Endothelial cell of umbilical vein (primary cell): ENCODE measurements around the gene FZD7. TPM values are rescaled to one million over a fixed set of nuclear protein-coding genes. Genes with fewer than 3 reads are reported as not detected.

Experiments used
- BruUV-seq: library from RNA; stranded (reverse); fragments of 400-500 nt; replicated peaks from 2 replicates; lab custom pipeline; 2021; lab: Mats Ljungman, UMichigan
- CTCF ChIA-PET: fragments of 300-600, 350-600 bp; sonication (Branson Sonifier 250); formaldehyde crosslinking; loops from one replicate; lab custom pipeline; 2021; ENCODE audit warnings: antibody characterized with exemption, inconsistent platforms; lab: Charles Lee
- POLR2A ChIA-PET: fragments of 300-600, 350-600 bp; sonication (Branson Sonifier 250); formaldehyde crosslinking; loops from one replicate; lab custom pipeline; 2021; ENCODE audit warnings: antibody characterized with exemption, inconsistent platforms; lab: Charles Lee
- DNase-seq: peaks from one replicate; pipeline ENCODE4 v3.0.0-alpha.2; 2011; ENCODE audit warnings: low read depth, low spot score
- FAIRE-seq: peaks from 2 replicates; lab custom pipeline; 2011; peaks lifted over from hg19 to GRCh38; lab: Jason Lieb, UNC
- H2AFZ ChIP-seq: 2 replicates; pipeline ENCODE4 v1.6.0; 2012; ENCODE audit warnings: low read depth, low read length, control low read depth, inconsistent platforms
- H3K27ac ChIP-seq: 2 replicates; pipeline ENCODE4 v1.5.1; 2011; ENCODE audit warnings: low read depth, mild to moderate bottlenecking, control low read depth, low read length, moderate library complexity; ENCODE audit not compliant: insufficient read depth
- H3K27me3 ChIP-seq, 2 experiments: 2 replicates each; pipeline versions ENCODE4 v1.6.0 to v1.6.1; 2011; ENCODE audit warnings: low read length in 2 of 2, mixed read lengths in 1 of 2; ENCODE audit not compliant: control insufficient read depth in 2 of 2, insufficient read depth in 2 of 2
- H3K36me3 ChIP-seq, 2 experiments: 2 replicates in 1 of 2; 3 replicates in 1 of 2; pipeline ENCODE4 v1.5.1; 2011; ENCODE audit warnings: low read length in 2 of 2, mild to moderate bottlenecking in 1 of 2, moderate library complexity in 1 of 2; ENCODE audit not compliant: control insufficient read depth in 2 of 2, insufficient read depth in 2 of 2; ENCODE audit errors: extremely low read depth in 1 of 2
- H3K4me1 ChIP-seq: 3 replicates; pipeline ENCODE4 v1.5.1; 2011; ENCODE audit warnings: mild to moderate bottlenecking, low read length; ENCODE audit not compliant: control insufficient read depth, insufficient read depth; ENCODE audit errors: extremely low read depth
- H3K4me2 ChIP-seq: 2 replicates; pipeline ENCODE4 v1.6.1; 2011; ENCODE audit warnings: low read length, control low read depth, mixed read lengths; ENCODE audit not compliant: insufficient read depth
- H3K4me3 ChIP-seq, 3 experiments: fragments of 200-600 bp in 1 of 3; sonication (generic), shearing (Covaris generic) in 1 of 3; replicated peaks in 1 of 3; 2 replicates each; pipeline ENCODE4 v1.5.1; 2011 to 2016; ENCODE audit warnings: control low read depth in 3 of 3, low read length in 3 of 3, mild to moderate bottlenecking in 2 of 3, inconsistent platforms in 1 of 3, low read depth in 1 of 3, moderate library complexity in 1 of 3; ENCODE audit not compliant: insufficient read depth in 1 of 3
- H3K79me2 ChIP-seq: 2 replicates; pipeline ENCODE4 v1.6.0; 2012; ENCODE audit warnings: low read length, inconsistent platforms; ENCODE audit not compliant: control insufficient read depth, insufficient read depth
- H3K9ac ChIP-seq: replicated peaks from 2 replicates; pipeline ENCODE3; 2011; ENCODE audit warnings: low read length, control low read depth; ENCODE audit not compliant: insufficient read depth; ENCODE audit errors: extremely low read depth
- H3K9me1 ChIP-seq: replicated peaks from 3 replicates; pipeline ENCODE4 v1.6.0; 2011; ENCODE audit warnings: mild to moderate bottlenecking, low read length; ENCODE audit not compliant: control insufficient read depth, insufficient read depth; ENCODE audit errors: extremely low read depth
- H3K9me3 ChIP-seq: replicated peaks from 2 replicates; pipeline ENCODE4 v1.5.1; 2012; ENCODE audit warnings: low read length, inconsistent platforms; ENCODE audit not compliant: control insufficient read depth, insufficient read depth
- H4K20me1 ChIP-seq: replicated peaks from 2 replicates; pipeline ENCODE3; 2011; ENCODE audit warnings: mild to moderate bottlenecking, low read length; ENCODE audit not compliant: control insufficient read depth, insufficient read depth; ENCODE audit errors: extremely low read depth
- CTCF ChIP-seq, 2 donors: IDR thresholded peaks; 1 replicate in 1 of 2; 2 replicates in 1 of 2; pipeline ENCODE4 v1.5.1; 2011; ENCODE audit warnings: low read length in 2 of 2, mild to moderate bottlenecking in 2 of 2, moderate library complexity in 2 of 2, control low read depth in 1 of 2, inconsistent platforms in 1 of 2, low read depth in 1 of 2; ENCODE audit not compliant: insufficient read depth in 1 of 2; ENCODE audit errors: extremely low read depth in 1 of 2
- EZH2 ChIP-seq: IDR thresholded peaks from 2 replicates; pipeline ENCODE4 v1.6.1; 2012; ENCODE audit warnings: borderline replicate concordance, low read depth, mild to moderate bottlenecking, moderate library complexity, low read length, inconsistent platforms; ENCODE audit not compliant: severe bottlenecking
- FOS ChIP-seq: IDR thresholded peaks from 2 replicates; pipeline ENCODE4 v1.6.1; 2011; ENCODE audit warnings: mild to moderate bottlenecking, low read length, moderate library complexity, borderline replicate concordance; ENCODE audit not compliant: insufficient read depth
- GATA2 ChIP-seq: IDR thresholded peaks from 2 replicates; pipeline ENCODE4 v1.7.0; 2011; ENCODE audit warnings: low read depth, mild to moderate bottlenecking, moderate library complexity, mixed read lengths, low read length; ENCODE audit not compliant: insufficient read length, insufficient read depth
- JUN ChIP-seq: IDR thresholded peaks from 2 replicates; pipeline ENCODE4 v1.6.1; 2011; ENCODE audit warnings: borderline replicate concordance, low read depth; ENCODE audit not compliant: insufficient read length, insufficient read depth
- MAX ChIP-seq: IDR thresholded peaks from 2 replicates; pipeline ENCODE4 v1.6.1; 2011; ENCODE audit not compliant: insufficient read depth, insufficient read length
- MYC ChIP-seq: IDR thresholded peaks from one replicate; pipeline ENCODE4 v1.6.1; 2011; ENCODE audit warnings: mild to moderate bottlenecking, low read depth, low read length
- POLR2A ChIP-seq: IDR thresholded peaks from 2 replicates; pipeline ENCODE4 v1.6.1; 2012; ENCODE audit warnings: low read depth, mild to moderate bottlenecking, control low read depth, low read length
- POLR2AphosphoS5 ChIP-seq: IDR thresholded peaks from 2 replicates; pipeline ENCODE4 v1.6.1; 2012; ENCODE audit warnings: low read depth, mild to moderate bottlenecking, control low read depth, low read length, moderate library complexity; ENCODE audit not compliant: insufficient read depth
- dilution Hi-C: fragments of 300-500 bp; cut with MboI; formaldehyde crosslinking; loops from one replicate; pipeline ENCODE4 v1.15.0; 2019; ENCODE audit warnings: low sequenced_read_pairs; ENCODE audit not compliant: extremely low pct_ligation_motif_present
- intact Hi-C: fragments of 100-400 bp; cut with micrococcal nuclease; formaldehyde crosslinking; loops from one replicate; pipeline ENCODE4 v1.10.0; 2022
- polyA plus RNA-seq, 4 experiments: library from polyadenylated mRNA; depleted of rRNA in 3 of 4; stranded (reverse) in 3 of 4; unstranded in 1 of 4; fragments of >200 nt; gene quantifications; 2 replicates each; pipeline versions ENCODE4 v1.2.1 to v1.2.3, GENCODE V29; 2011 to 2012; ENCODE audit warnings: missing spikeins in 1 of 4
- total RNA-seq: library from RNA; stranded (reverse); gene quantifications from 2 replicates; pipeline ENCODE4 v1.2.3, GENCODE V29; 2021

FZD7 gene
- total and polyA plus RNA-seq, 2 donors (not counting 3 experiments of a cell fraction or from before 2014, with no cell fraction given), result 0.15 to 0.29 TPM

GRCh38 chr2:202037086-202037485, 3.4 kb downstream of the FZD7 start:
- ChIA-PET CTCF (no interaction called here), POLR2A (no interaction called here)
- intact Hi-C loops (loop anchor here (10.0 kb wide), 1 partner anchor 242 kb away; no protein-coding TSS in a partner anchor), dilution Hi-C loops (no loop called here)
- Histone ChIP-seq H3K9ac (no peak overlapping the region), H3K79me2 (no peaks in the 10 kb centered on the region), H4K20me1 (no peaks in the 10 kb centered on the region), H3K36me3 (no peaks in the 10 kb centered on the region), H3K4me2 (no peak overlapping the region), H3K27ac (no peak overlapping the region), H3K9me1 (no peaks in the 10 kb centered on the region), H3K9me3 (no peaks in the 10 kb centered on the region), H3K4me3 (no peak overlapping the region), H2AFZ (no peak overlapping the region), H3K27me3 (peaks cover 66 to 85% of the 10 kb centered on the region in 2 experiments), H3K4me1 (peaks cover 10% of the 10 kb centered on the region)
- DNase-seq (no peak), FAIRE-seq (no peak)
- no TSS peak for BruUV-seq
- no peak for TF ChIP-seq MAX
- no peak for TF ChIP-seq MYC
- no peak for TF ChIP-seq EZH2
- TF ChIP-seq GATA2, result no peak
- no peak for TF ChIP-seq POLR2AphosphoS5
- TF ChIP-seq JUN, result no peak
- no peak for TF ChIP-seq FOS
- TF ChIP-seq CTCF (IDR thresholded peaks at IDR 0.05; ENCODE audit: extremely low read depth in 1 of 2, insufficient read depth in 1 of 2, low read depth in 1 of 2, low read length in 2 of 2), result no peak
- TF ChIP-seq POLR2A, result no peak
